Right atrium auricular region (tissue), 2 donors: Measurements from ENCODE around the gene STN1. TPM values are rescaled to one million over a fixed set of nuclear protein-coding genes. Genes with fewer than 3 reads are reported as not detected.
"Not testable (repeated sequence)": the region's sequence is repeated elsewhere in the genome, so short reads cannot be mapped to it uniquely, and the experiment has no call there.

ENCODE experiments used
- DNase-seq: peaks from one replicate; pipeline ENCODE4 v3.0.0-alpha.2; 2019; ENCODE audit warnings: low spot score
- H3K27ac ChIP-seq, 2 donors: fragments of 200-600 bp; sonication (generic); 1 replicate in 1 of 2; 2 replicates in 1 of 2; pipeline ENCODE4 v1.5.1; 2016 to 2019
- H3K27me3 ChIP-seq, 2 donors: fragments of 200-600 bp; sonication (generic); one replicate each; pipeline versions ENCODE4 v1.5.1 to v1.6.0; 2017 to 2019
- H3K36me3 ChIP-seq: fragments of 200-600 bp; sonication (generic); one replicate; pipeline ENCODE4 v1.5.1; 2016
- H3K4me1 ChIP-seq, 2 donors: fragments of 200-600 bp; sonication (generic); one replicate each; pipeline versions ENCODE4 v1.5.1 to v1.6.0; 2017 to 2019
- H3K4me3 ChIP-seq, 2 donors: fragments of 200-600 bp; sonication (generic); 1 replicate in 1 of 2; 2 replicates in 1 of 2; pipeline ENCODE4 v1.5.1; 2017 to 2019; ENCODE audit warnings: mild to moderate bottlenecking in 1 of 2, moderate library complexity in 1 of 2
- H3K9me3 ChIP-seq, 2 donors: fragments of 200-600 bp; sonication (generic); one replicate each; pipeline ENCODE4 v1.5.1; 2019
- CTCF ChIP-seq, 2 donors: fragments of 200-600 bp; sonication (generic); IDR thresholded peaks; one replicate each; pipeline ENCODE4 v1.5.1; 2019; ENCODE audit warnings: antibody characterized with exemption in 2 of 2
- total RNA-seq, 2 donors: library from RNA; depleted of rRNA; stranded (reverse); fragments of >200 nt; gene quantifications; one replicate each; pipeline ENCODE4 v1.1.0, GENCODE V29; 2016

The STN1 gene
- total RNA-seq, 2 donors from 2014 or later = 26.8 to 35.3 TPM

DNA sequence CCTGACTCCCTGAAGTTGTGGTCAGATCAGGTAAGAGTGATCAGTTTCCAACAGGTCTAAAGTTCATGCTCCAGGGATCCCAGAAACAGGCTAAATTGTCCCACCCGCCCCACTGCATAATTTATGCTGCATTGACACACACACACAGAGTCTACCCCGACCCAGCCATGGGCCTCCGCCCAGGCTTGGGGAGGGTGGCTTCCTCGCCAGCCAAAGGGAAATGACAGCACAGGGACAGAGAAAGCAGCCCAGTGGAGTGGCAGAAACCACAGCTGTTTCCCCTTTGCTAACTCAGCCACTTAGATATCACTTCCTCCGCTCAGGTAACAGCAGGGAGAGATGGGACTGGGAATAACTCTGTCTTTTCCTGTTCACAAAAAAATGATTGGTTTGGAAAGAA, 72.0 kb downstream of the STN1 start:
- Histone ChIP-seq H3K27ac (peak overlapping the region in 1 of 2 donors; percentile 23), H3K9me3 (no peaks in the 10 kb centered on the region), H3K4me1 (peaks cover 0 to 60% of the 10 kb centered on the region in 2 donors), H3K27me3 (no peaks in the 10 kb centered on the region), H3K4me3 (no peak overlapping the region), H3K36me3 (no peaks in the 10 kb centered on the region)
- no peak for TF ChIP-seq CTCF (IDR thresholded peaks at IDR 0.05)
- DNase-seq = no peak

DNA sequence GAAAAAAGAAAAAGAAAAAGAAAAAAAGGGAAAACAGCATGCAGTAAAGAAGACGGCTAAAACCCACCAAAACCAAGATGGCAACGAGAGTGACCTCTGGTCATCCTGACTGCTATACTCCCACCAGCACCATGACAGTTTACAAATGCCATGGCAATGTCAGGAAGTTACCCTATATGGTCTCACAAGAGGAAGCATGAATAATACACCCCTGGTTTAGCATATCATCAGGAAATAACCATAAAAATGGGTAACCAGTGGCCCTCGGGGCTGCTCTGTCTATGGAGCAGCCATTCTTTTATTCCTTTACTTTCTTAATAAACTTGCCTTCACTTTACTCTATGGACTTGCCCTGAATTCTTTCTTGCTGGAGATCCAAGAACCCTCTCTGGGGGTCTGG, 72.6 kb downstream of the STN1 start:
- not testable (repeated sequence) for H3K9me3 ChIP-seq, H3K36me3 ChIP-seq, H3K4me3 ChIP-seq, H3K27me3 ChIP-seq, DNase-seq
- Histone ChIP-seq H3K27ac (peak overlapping the region in 1 of 2 donors; percentile 23), H3K4me1 (peaks cover 0 to 60% of the 10 kb centered on the region in 2 donors)

GRCh38 chr10:103843854-103844570, 74.0 kb downstream of the STN1 start:
- no peak for TF ChIP-seq CTCF (IDR thresholded peaks at IDR 0.05)
- Histone ChIP-seq H3K27me3 (no peaks in the 10 kb centered on the region), H3K36me3 (no peaks in the 10 kb centered on the region), H3K4me1 (peaks cover 0 to 60% of the 10 kb centered on the region in 2 donors), H3K4me3 (no peak overlapping the region), H3K9me3 (no peaks in the 10 kb centered on the region), H3K27ac (peak overlapping the region; percentile 76 to 78)
- no peak for DNase-seq

DNA sequence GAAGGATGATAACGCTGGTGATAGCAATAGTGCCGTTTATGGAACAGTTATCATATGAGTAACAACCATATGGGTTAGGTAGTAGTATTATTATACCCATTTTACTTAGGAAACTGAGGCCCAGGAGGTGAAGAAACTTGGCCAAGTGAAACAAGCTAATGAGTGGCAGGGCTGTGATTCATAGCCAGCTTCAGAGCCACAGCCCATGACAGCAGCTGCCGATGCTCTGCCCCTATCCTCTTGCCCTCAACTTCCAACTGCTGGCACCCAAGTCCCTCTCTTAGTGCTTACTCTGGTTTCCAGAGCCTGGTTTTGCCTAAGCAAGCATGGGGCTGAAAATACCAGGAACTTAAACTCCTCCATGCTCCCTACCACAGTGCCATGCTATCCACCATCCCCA, 74.9 kb downstream of the STN1 start:
- Histone ChIP-seq H3K36me3 (no peaks in the 10 kb centered on the region), H3K4me3 (no peak overlapping the region), H3K27me3 (no peaks in the 10 kb centered on the region), H3K9me3 (no peaks in the 10 kb centered on the region), H3K4me1 (peaks cover 0 to 69% of the 10 kb centered on the region in 2 donors), H3K27ac (peak overlapping the region; percentile 76 to 78)
- no peak for DNase-seq
- TF ChIP-seq CTCF (IDR thresholded peaks at IDR 0.05) = no peak

DNA sequence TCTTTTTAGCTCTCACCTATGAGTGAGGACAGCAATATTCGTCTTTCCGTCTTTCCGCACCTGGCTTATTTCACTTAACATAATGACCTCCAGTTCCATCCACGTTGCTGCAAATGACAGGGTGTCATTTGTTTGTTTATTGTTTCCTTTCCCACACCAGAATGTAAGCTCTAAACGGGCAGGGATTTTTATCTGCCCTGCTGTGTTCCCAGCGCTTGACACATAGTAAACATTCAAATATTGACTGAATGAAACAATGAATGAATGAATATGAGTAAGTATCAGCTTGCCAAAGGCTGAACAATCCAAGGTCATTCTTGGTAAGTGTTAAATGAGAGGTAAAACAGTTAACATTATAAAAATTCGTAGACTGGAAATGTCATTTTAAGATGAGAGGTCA, 75.4 kb downstream of the STN1 start:
- no peaks in the 10 kb centered on the region for H3K36me3 ChIP-seq
- DNase-seq = no peak
- H3K4me3 ChIP-seq = no peak overlapping the region
- TF ChIP-seq CTCF (IDR thresholded peaks at IDR 0.05) = no peak
- peaks cover 0 to 73% of the 10 kb centered on the region in 2 donors for H3K4me1 ChIP-seq
- no peaks in the 10 kb centered on the region for H3K27me3 ChIP-seq
- no peaks in the 10 kb centered on the region for H3K9me3 ChIP-seq
- H3K27ac ChIP-seq = peak overlapping the region; percentile 76 to 78

- Histone ChIP-seq H3K4me3 (no peak overlapping the region), H3K4me1 (peaks cover 0 to 76% of the 10 kb centered on the region in 2 donors), H3K27me3 (no peaks in the 10 kb centered on the region), H3K27ac (no peak overlapping the region), H3K9me3 (no peaks in the 10 kb centered on the region), H3K36me3 (no peaks in the 10 kb centered on the region)
- no peak for TF ChIP-seq CTCF (IDR thresholded peaks at IDR 0.05)
- no peak for DNase-seq
These were observed 76.5 kb downstream of the STN1 start for GRCh38 chr10:103841519-103841918.
